NCI-H1417 treated with DMSO at 0.1 percent for 48 hours (cell line): ENCODE data around the gene SOX3.

Experiments
- DNase-seq: peaks from one replicate; lab custom pipeline; 2025; lab: John Stamatoyannopoulos, UW

SOX3 gene

GRCh38 chrX:140495739-140496138 is 9.1 kb downstream of the SOX3 start:
- DNase-seq, result no peak

- DNase-seq, result no peak
These were observed 12.5 kb downstream of the SOX3 start for GRCh38 chrX:140492066-140492994.

- DNase-seq, result no peak
These were observed 24.1 kb downstream of the SOX3 start for GRCh38 chrX:140480765-140481164.

- DNase-seq, result no peak
These were observed 26.9 kb downstream of the SOX3 start for GRCh38 chrX:140477987-140478386.

- DNase-seq, result no peak
These were observed 29.8 kb downstream of the SOX3 start for GRCh38 chrX:140475025-140475424.

- no peak for DNase-seq
These were observed 37.7 kb downstream of the SOX3 start for GRCh38 chrX:140467211-140467610.
